Osteoblast (primary cell): ENCODE measurements around the gene PCDHGB5. TPM values are rescaled to one million over a fixed set of nuclear protein-coding genes. Genes with fewer than 3 reads are reported as not detected.
A peak's percentile ranks its signal among the peaks of the same experiment; 100 is the strongest.

ENCODE experiments used
- DNase-seq: peaks from one replicate; pipeline ENCODE4 v3.0.0; 2011; ENCODE audit warnings: low spot score, mixed read lengths; ENCODE audit not compliant: insufficient read length; ENCODE audit errors: missing footprints
- H2AFZ ChIP-seq: 2 replicates; pipeline ENCODE4 v1.6.0; 2011; ENCODE audit warnings: mild to moderate bottlenecking, low read length
- H3K27ac ChIP-seq: 2 replicates; pipeline ENCODE4 v1.5.1; 2011; ENCODE audit warnings: mild to moderate bottlenecking, low read depth, low read length, moderate library complexity
- H3K27me3 ChIP-seq: 2 replicates; pipeline ENCODE4 v1.6.0; 2012; ENCODE audit warnings: mild to moderate bottlenecking, control low read depth, inconsistent platforms, low read length, moderate library complexity; ENCODE audit not compliant: insufficient read depth
- H3K36me3 ChIP-seq: 2 replicates; pipeline ENCODE4 v1.5.1; 2011; ENCODE audit warnings: mild to moderate bottlenecking, low read length, control low read depth, moderate library complexity; ENCODE audit not compliant: insufficient read depth
- H3K4me1 ChIP-seq: 2 replicates; pipeline ENCODE4 v1.5.1; 2011; ENCODE audit warnings: mild to moderate bottlenecking, low read length, control low read depth, moderate library complexity; ENCODE audit not compliant: insufficient read depth
- H3K4me2 ChIP-seq: 2 replicates; pipeline ENCODE4 v1.6.0; 2011; ENCODE audit warnings: mild to moderate bottlenecking, low read length; ENCODE audit not compliant: insufficient read depth
- H3K4me3 ChIP-seq: fragments of 200-600 bp; sonication (generic); 3 replicates; pipeline ENCODE4 v1.5.1; 2012; ENCODE audit warnings: mild to moderate bottlenecking, low read length, inconsistent platforms; ENCODE audit not compliant: insufficient read depth
- H3K79me2 ChIP-seq: 2 replicates; pipeline ENCODE4 v1.6.0; 2012; ENCODE audit warnings: mild to moderate bottlenecking, low read length, control low read depth, inconsistent platforms; ENCODE audit not compliant: insufficient read depth
- H3K9me3 ChIP-seq: 2 replicates; pipeline ENCODE4 v1.5.1; 2011; ENCODE audit warnings: low read depth, low read length, control low read depth
- H4K20me1 ChIP-seq: 2 replicates; pipeline ENCODE4 v1.6.0; 2012; ENCODE audit warnings: mild to moderate bottlenecking, low read length, control low read depth; ENCODE audit not compliant: insufficient read depth
- total RNA-seq: library from RNA; depleted of rRNA; stranded (reverse); fragments of >200 nt; gene quantifications from 2 replicates; pipeline ENCODE4 v1.2.3, GENCODE V29; 2012
- TF ChIP-seq, protein P1 (sequence below): IDR thresholded peaks from 2 replicates; pipeline ENCODE4 v1.5.1; 2011; ENCODE audit warnings: mild to moderate bottlenecking, low read depth, low read length, moderate library complexity; ENCODE audit errors: extremely low read depth

The PCDHGB5 gene
- total RNA-seq, 1 donor, result 24.2 TPM

GRCh38 chr5:141354900-141355469, 42.8 kb upstream of the PCDHGB5 start, which contains the start of gene PCDHGA4:
PCDHGA4 (plus strand) TSS chr5:141355021; CDS start chr5:141355108, 87 bp downstream.
- Histone ChIP-seq H3K9me3 (peaks cover 10% of the 10 kb centered on the region), H3K4me1 (peaks cover 2% of the 10 kb centered on the region), H3K27ac (no peak within 1 kb of the TSS), H3K27me3 (peaks cover 26% of the 10 kb centered on the region), H3K79me2 (no peaks in the 10 kb centered on the region), H4K20me1 (no peaks in the 10 kb centered on the region), H2AFZ (peak within 1 kb of the TSS; percentile 88), H3K4me3 (peak within 1 kb of the TSS; percentile 69), H3K36me3 (no peaks in the 10 kb centered on the region), H3K4me2 (peak within 1 kb of the TSS; percentile 75)
- TF ChIP-seq, protein P1, sequence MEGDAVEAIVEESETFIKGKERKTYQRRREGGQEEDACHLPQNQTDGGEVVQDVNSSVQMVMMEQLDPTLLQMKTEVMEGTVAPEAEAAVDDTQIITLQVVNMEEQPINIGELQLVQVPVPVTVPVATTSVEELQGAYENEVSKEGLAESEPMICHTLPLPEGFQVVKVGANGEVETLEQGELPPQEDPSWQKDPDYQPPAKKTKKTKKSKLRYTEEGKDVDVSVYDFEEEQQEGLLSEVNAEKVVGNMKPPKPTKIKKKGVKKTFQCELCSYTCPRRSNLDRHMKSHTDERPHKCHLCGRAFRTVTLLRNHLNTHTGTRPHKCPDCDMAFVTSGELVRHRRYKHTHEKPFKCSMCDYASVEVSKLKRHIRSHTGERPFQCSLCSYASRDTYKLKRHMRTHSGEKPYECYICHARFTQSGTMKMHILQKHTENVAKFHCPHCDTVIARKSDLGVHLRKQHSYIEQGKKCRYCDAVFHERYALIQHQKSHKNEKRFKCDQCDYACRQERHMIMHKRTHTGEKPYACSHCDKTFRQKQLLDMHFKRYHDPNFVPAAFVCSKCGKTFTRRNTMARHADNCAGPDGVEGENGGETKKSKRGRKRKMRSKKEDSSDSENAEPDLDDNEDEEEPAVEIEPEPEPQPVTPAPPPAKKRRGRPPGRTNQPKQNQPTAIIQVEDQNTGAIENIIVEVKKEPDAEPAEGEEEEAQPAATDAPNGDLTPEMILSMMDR, result peak; percentile 65
- no peak for DNase-seq

- Histone ChIP-seq H3K27me3 (peaks cover 31% of the 10 kb centered on the region), H2AFZ (no peak overlapping the region), H3K4me3 (peak overlapping the region; percentile 69), H3K9me3 (peaks cover 11% of the 10 kb centered on the region), H3K36me3 (no peaks in the 10 kb centered on the region), H3K4me2 (peak overlapping the region; percentile 75), H3K27ac (no peak overlapping the region), H3K79me2 (no peaks in the 10 kb centered on the region), H3K4me1 (peaks cover 2% of the 10 kb centered on the region), H4K20me1 (no peaks in the 10 kb centered on the region)
- TF ChIP-seq, protein P1, result no peak
- DNase-seq, result no peak
Measured at GRCh38 chr5:141355641-141356040, 42.1 kb upstream of the PCDHGB5 start.

DNA sequence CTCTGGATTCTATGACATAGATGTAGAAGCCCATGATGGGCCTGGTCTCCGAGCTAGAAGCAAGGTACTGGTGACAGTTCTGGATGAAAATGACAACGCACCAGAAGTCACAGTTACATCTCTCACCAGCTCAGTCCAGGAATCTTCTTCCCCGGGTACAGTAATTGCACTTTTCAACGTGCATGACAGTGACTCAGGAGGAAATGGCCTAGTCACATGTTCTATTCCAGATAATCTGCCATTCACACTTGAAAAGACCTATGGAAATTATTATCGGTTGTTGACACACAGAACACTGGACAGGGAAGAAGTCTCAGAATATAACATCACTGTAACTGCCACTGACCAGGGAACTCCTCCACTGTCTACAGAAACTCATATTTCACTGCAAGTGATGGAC, 41.6 kb upstream of the PCDHGB5 start:
- Histone ChIP-seq H4K20me1 (no peaks in the 10 kb centered on the region), H2AFZ (no peak overlapping the region), H3K79me2 (no peaks in the 10 kb centered on the region), H3K4me3 (no peak overlapping the region), H3K27ac (no peak overlapping the region), H3K27me3 (peaks cover 31% of the 10 kb centered on the region), H3K9me3 (peaks cover 14% of the 10 kb centered on the region), H3K4me2 (no peak overlapping the region), H3K4me1 (peaks cover 2% of the 10 kb centered on the region), H3K36me3 (no peaks in the 10 kb centered on the region)
- TF ChIP-seq, protein P1, result no peak
- DNase-seq, result no peak

GRCh38 chr5:141356950-141357349, 40.8 kb upstream of the PCDHGB5 start:
- H3K27me3 ChIP-seq, result peaks cover 30% of the 10 kb centered on the region
- no peaks in the 10 kb centered on the region for H3K79me2 ChIP-seq
- TF ChIP-seq, protein P1, result no peak
- peaks cover 18% of the 10 kb centered on the region for H3K9me3 ChIP-seq
- peaks cover 2% of the 10 kb centered on the region for H3K4me1 ChIP-seq
- H3K36me3 ChIP-seq, result no peaks in the 10 kb centered on the region
- peak; percentile 61 for DNase-seq
- H3K4me3 ChIP-seq, result no peak overlapping the region
- no peak overlapping the region for H2AFZ ChIP-seq
- H4K20me1 ChIP-seq, result no peaks in the 10 kb centered on the region
- no peak overlapping the region for H3K27ac ChIP-seq
- H3K4me2 ChIP-seq, result no peak overlapping the region
